OCI-LY1 (cell line): Measurements from ENCODE around the gene FSHB.

Source experiments
- H2AFZ ChIP-seq: fragments of 200-600 bp; sonication (generic), shearing (Covaris generic); 2 replicates; pipeline ENCODE4 v1.6.0; 2014; ENCODE audit warnings: antibody characterized with exemption, mild to moderate bottlenecking, low read length
- H3F3A ChIP-seq: fragments of 200-600 bp; sonication (generic), shearing (Covaris generic); 2 replicates; pipeline ENCODE4 v1.6.0; 2014; ENCODE audit warnings: mild to moderate bottlenecking, antibody characterized with exemption, low read length, moderate library complexity; ENCODE audit not compliant: insufficient read depth
- H3K27ac ChIP-seq: fragments of 200-600 bp; sonication (generic); 2 replicates; pipeline ENCODE4 v1.5.1; 2014; ENCODE audit warnings: low read length, mixed run types, mild to moderate bottlenecking, low read depth; ENCODE audit not compliant: poor library complexity, severe bottlenecking
- H3K27me3 ChIP-seq: fragments of 200-600 bp; sonication (generic); 2 replicates; pipeline ENCODE4 v1.6.0; 2014; ENCODE audit warnings: antibody characterized with exemption, mild to moderate bottlenecking, low read length, moderate library complexity; ENCODE audit not compliant: insufficient read depth
- H3K36me3 ChIP-seq: fragments of 200-600 bp; sonication (generic); 2 replicates; pipeline ENCODE4 v1.6.1; 2014; ENCODE audit warnings: mild to moderate bottlenecking, antibody characterized with exemption, low read length, moderate library complexity, mixed read lengths; ENCODE audit not compliant: insufficient read depth
- H3K4me1 ChIP-seq: fragments of 200-600 bp; sonication (generic); 2 replicates; pipeline ENCODE4 v1.5.1; 2014; ENCODE audit warnings: mild to moderate bottlenecking, low read length, moderate library complexity; ENCODE audit not compliant: insufficient read depth, severe bottlenecking
- H3K4me2 ChIP-seq: fragments of 200-600 bp; sonication (generic), shearing (Covaris generic); 2 replicates; pipeline ENCODE4 v1.6.1; 2014; ENCODE audit warnings: low read length
- H3K4me3 ChIP-seq: fragments of 200-600 bp; sonication (generic); 2 replicates; pipeline ENCODE4 v1.5.1; 2014; ENCODE audit warnings: low read length, low read depth, mild to moderate bottlenecking, mixed read lengths; ENCODE audit not compliant: poor library complexity, severe bottlenecking
- H3K79me2 ChIP-seq: fragments of 200-600 bp; shearing (Covaris generic); 2 replicates; pipeline ENCODE4 v1.6.1; 2016; ENCODE audit warnings: mixed run types, low read length, mixed read lengths; ENCODE audit not compliant: insufficient read depth
- H3K9ac ChIP-seq: fragments of 200-600 bp; sonication (generic), shearing (Covaris generic); 2 replicates; pipeline ENCODE4 v1.6.1; 2014; ENCODE audit warnings: mild to moderate bottlenecking, low read length, mixed read lengths
- H3K9me2 ChIP-seq: fragments of 200-600 bp; sonication (generic), shearing (Covaris generic); 2 replicates; pipeline ENCODE4 v1.6.1; 2014; ENCODE audit warnings: low read depth, mild to moderate bottlenecking, low read length, mixed read lengths
- H3K9me3 ChIP-seq: fragments of 200-600 bp; shearing (Covaris generic); 2 replicates; pipeline ENCODE4 v1.6.1; 2014; ENCODE audit warnings: low read length, mixed read lengths
- H4K20me1 ChIP-seq: fragments of 200-600 bp; sonication (generic), shearing (Covaris generic); 2 replicates; pipeline ENCODE4 v1.6.0; 2016; ENCODE audit warnings: mild to moderate bottlenecking, low read length; ENCODE audit not compliant: insufficient read depth
- EZH2 ChIP-seq: fragments of 200-600 bp; sonication (generic), shearing (Covaris generic); IDR thresholded peaks from 2 replicates; pipeline ENCODE4 v1.8.0; 2017; ENCODE audit warnings: borderline replicate concordance, mixed run types, mild to moderate bottlenecking, antibody characterized with exemption, low read length, moderate library complexity, mixed read lengths
- TF ChIP-seq, protein P1 (sequence below): fragments of 200-600 bp; sonication (generic), shearing (Covaris generic); IDR thresholded peaks from 2 replicates; pipeline ENCODE4 v1.5.1; 2017; ENCODE audit warnings: mild to moderate bottlenecking, antibody characterized with exemption, low read length, moderate library complexity, mixed read lengths

Gene FSHB

DNA sequence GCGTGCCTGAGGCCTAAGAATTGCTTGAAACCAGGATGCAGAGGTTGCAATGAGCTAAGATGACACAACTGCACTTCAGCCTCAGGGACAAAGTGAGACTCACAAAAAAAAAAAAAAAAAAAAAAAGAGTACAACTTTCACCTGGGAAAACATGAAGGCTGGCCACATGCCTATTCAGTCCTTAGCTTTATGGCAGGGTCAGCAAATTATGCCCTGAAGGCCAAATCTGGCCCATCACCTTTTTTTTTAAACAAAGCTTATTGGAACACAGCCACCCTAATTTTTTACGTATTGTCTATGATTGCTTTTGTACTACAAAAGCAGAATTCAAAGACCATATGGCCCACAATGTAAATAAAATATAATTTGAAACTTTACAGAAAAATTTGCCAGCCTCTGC lies 8.2 kb downstream of the FSHB start:
- no peak for TF ChIP-seq EZH2
- TF ChIP-seq, protein P1, sequence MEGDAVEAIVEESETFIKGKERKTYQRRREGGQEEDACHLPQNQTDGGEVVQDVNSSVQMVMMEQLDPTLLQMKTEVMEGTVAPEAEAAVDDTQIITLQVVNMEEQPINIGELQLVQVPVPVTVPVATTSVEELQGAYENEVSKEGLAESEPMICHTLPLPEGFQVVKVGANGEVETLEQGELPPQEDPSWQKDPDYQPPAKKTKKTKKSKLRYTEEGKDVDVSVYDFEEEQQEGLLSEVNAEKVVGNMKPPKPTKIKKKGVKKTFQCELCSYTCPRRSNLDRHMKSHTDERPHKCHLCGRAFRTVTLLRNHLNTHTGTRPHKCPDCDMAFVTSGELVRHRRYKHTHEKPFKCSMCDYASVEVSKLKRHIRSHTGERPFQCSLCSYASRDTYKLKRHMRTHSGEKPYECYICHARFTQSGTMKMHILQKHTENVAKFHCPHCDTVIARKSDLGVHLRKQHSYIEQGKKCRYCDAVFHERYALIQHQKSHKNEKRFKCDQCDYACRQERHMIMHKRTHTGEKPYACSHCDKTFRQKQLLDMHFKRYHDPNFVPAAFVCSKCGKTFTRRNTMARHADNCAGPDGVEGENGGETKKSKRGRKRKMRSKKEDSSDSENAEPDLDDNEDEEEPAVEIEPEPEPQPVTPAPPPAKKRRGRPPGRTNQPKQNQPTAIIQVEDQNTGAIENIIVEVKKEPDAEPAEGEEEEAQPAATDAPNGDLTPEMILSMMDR: no peak

DNA sequence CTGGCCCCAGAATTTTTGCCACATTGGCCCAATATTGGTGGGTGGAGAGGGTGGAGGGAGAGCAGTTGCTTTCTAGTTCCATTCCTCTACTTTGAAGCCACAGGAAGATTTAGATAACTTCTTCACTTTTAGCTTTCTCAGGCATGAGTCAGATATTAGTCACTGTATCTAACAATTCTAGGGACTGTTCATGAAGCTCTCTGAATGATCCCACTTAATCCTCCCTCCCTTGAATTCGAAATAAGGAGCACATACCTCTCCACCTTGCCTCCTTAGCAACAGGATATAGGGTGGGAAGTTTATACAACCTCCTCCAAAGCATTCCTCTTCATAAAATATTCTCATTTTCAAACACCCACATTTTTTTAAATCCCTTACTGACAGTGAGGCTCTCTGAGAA lies 13.5 kb downstream of the FSHB start:
- Histone ChIP-seq H3K9me3 (no peaks in the 10 kb centered on the region), H3K79me2 (no peaks in the 10 kb centered on the region), H3K27me3 (no peaks in the 10 kb centered on the region), H3K9me2 (no peaks in the 10 kb centered on the region), H3K4me1 (no peaks in the 10 kb centered on the region), H3K4me3 (no peak overlapping the region), H3F3A (no peaks in the 10 kb centered on the region), H2AFZ (no peak overlapping the region), H4K20me1 (no peaks in the 10 kb centered on the region), H3K36me3 (no peaks in the 10 kb centered on the region), H3K27ac (no peak overlapping the region), H3K9ac (no peak overlapping the region), H3K4me2 (no peak overlapping the region)
- TF ChIP-seq EZH2: no peak
- TF ChIP-seq, protein P1: no peak

More for the DNA sequence above, 8.2 kb downstream of the FSHB start:
- H3K9ac ChIP-seq: no peak overlapping the region
- H2AFZ ChIP-seq: no peak overlapping the region
- no peak overlapping the region for H3K4me3 ChIP-seq
- H3K4me1 ChIP-seq: no peaks in the 10 kb centered on the region
- H3K79me2 ChIP-seq: no peaks in the 10 kb centered on the region
- no peaks in the 10 kb centered on the region for H3F3A ChIP-seq
- H4K20me1 ChIP-seq: no peaks in the 10 kb centered on the region
- H3K9me2 ChIP-seq: no peaks in the 10 kb centered on the region
- H3K4me2 ChIP-seq: no peak overlapping the region
- H3K27ac ChIP-seq: no peak overlapping the region
- no peaks in the 10 kb centered on the region for H3K27me3 ChIP-seq
- H3K9me3 ChIP-seq: no peaks in the 10 kb centered on the region
- no peaks in the 10 kb centered on the region for H3K36me3 ChIP-seq

DNA sequence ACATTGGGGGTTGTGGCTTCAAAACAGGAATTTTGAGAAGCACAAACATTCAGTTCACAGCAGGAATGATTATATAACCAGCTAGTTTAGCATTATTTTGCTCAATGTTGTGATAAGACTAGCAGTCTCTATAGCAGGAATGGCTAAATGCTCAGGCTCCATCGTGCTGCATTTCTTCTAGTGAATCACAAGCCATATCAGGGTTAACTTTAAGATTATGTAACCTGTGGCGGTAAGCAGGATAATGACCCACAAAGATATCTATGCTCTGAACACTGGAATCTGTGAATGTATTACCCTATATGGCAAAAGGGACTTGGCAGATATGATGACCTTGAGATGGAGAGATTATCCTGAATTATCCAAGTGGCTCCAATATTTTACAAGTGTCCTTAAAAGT lies 14.8 kb downstream of the FSHB start:
- Histone ChIP-seq H3K9ac (no peak overlapping the region), H3K36me3 (no peaks in the 10 kb centered on the region), H3K4me3 (no peak overlapping the region), H3F3A (no peaks in the 10 kb centered on the region), H3K4me1 (no peaks in the 10 kb centered on the region), H3K27me3 (no peaks in the 10 kb centered on the region), H2AFZ (no peak overlapping the region), H3K9me2 (no peaks in the 10 kb centered on the region), H3K27ac (no peak overlapping the region), H4K20me1 (no peaks in the 10 kb centered on the region), H3K79me2 (no peaks in the 10 kb centered on the region), H3K9me3 (no peaks in the 10 kb centered on the region), H3K4me2 (no peak overlapping the region)
- TF ChIP-seq, protein P1: no peak
- TF ChIP-seq EZH2: no peak
